HS-27A (cell line): Measurements from ENCODE around the gene CDNF.
A peak's percentile ranks its signal among the peaks of the same experiment; 100 is the strongest.
"Not testable (repeated sequence)": the region's sequence is repeated elsewhere in the genome, so short reads cannot be mapped to it uniquely, and the experiment has no call there.

Experiments used
- DNase-seq: peaks from one replicate; pipeline ENCODE4 v3.0.0-alpha.2; 2012; ENCODE audit warnings: low read depth, missing footprints

The CDNF gene

GRCh38 chr10:14838582-14839304 is 906 bp upstream of the CDNF start:
- no peak for DNase-seq

GRCh38 chr10:14837003-14837756 is 657 bp downstream of the CDNF start:
- DNase-seq: no peak

- no peak for DNase-seq
Measured at GRCh38 chr10:14836208-14836607, 1.6 kb downstream of the CDNF start.

- DNase-seq: no peak
Measured at GRCh38 chr10:14833106-14833505, 4.7 kb downstream of the CDNF start.

GRCh38 chr10:14826076-14826829 is 11.6 kb downstream of the CDNF start:
- DNase-seq: no peak

- DNase-seq: no peak
Measured at GRCh38 chr10:14823966-14824365, 13.9 kb downstream of the CDNF start.

GRCh38 chr10:14822879-14823755 is 14.7 kb downstream of the CDNF start:
- DNase-seq: no peak

- DNase-seq: no peak
Measured at GRCh38 chr10:14821635-14822375, 16.0 kb downstream of the CDNF start.

- no peak for DNase-seq
Measured at GRCh38 chr10:14820775-14821154, 17.1 kb downstream of the CDNF start.

- DNase-seq: peak; percentile 79
Measured at GRCh38 chr10:14820010-14820774, 17.6 kb downstream of the CDNF start.

- DNase-seq: not testable (repeated sequence)
Measured at GRCh38 chr10:14816717-14817116, 21.1 kb downstream of the CDNF start.

- no peak for DNase-seq
Measured at GRCh38 chr10:14815681-14816080, 22.2 kb downstream of the CDNF start.

GRCh38 chr10:14812271-14812670 is 25.6 kb downstream of the CDNF start:
- no peak for DNase-seq

GRCh38 chr10:14810969-14811953 is 26.6 kb downstream of the CDNF start:
- no peak for DNase-seq

- DNase-seq: no peak
Measured at GRCh38 chr10:14806318-14806717, 31.5 kb downstream of the CDNF start.

GRCh38 chr10:14803827-14804226 is 34.0 kb downstream of the CDNF start:
- no peak for DNase-seq

- no peak for DNase-seq
Measured at GRCh38 chr10:14801723-14802122, 36.1 kb downstream of the CDNF start.

- no peak for DNase-seq
Measured at GRCh38 chr10:14800397-14800796, 37.4 kb downstream of the CDNF start.

GRCh38 chr10:14798636-14799035 is 39.2 kb downstream of the CDNF start:
- DNase-seq: no peak
